IPS DF 4.7 (cell line): Measurements from ENCODE around the gene RPEL1.
"Not testable (repeated sequence)": the region's sequence is repeated elsewhere in the genome, so short reads cannot be mapped to it uniquely, and the experiment has no call there.

Experiments used
- DNase-seq: peaks from one replicate; pipeline ENCODE4 v3.0.0-alpha.2; 2013; ENCODE audit warnings: low spot score; ENCODE audit errors: extremely low read depth

RPEL1 gene

DNA sequence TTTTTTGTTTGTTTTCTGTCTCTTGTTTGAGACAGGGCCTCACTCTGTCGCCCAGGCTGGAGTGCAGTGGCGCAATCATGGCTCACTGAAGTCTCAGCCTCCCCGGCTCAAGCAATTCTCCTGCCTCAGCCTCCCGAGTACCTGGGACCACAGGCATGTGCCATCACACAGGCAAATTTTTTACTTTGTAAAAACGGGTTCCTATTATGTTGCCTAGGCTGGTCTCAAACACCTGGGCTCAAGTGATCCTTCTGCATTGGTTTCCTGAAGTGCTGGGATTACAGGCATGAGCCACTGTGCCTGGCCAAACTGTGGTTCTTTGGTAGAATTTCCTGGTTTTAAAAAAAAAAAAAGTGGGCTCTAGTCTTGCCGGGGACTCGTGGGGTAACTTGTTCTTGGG lies at the start of gene RPEL1:
Gene RPEL1, plus strand, starts transcription at position 301 of the 400 bp plus-strand sequence. CDS start 110 bp downstream, outside the sequence.
- not testable (repeated sequence) for DNase-seq

GRCh38 chr10:103196516-103196915 lies 49.2 kb upstream of the RPEL1 start:
- no peak for DNase-seq

- no peak for DNase-seq
Observed at GRCh38 chr10:103197174-103197573, 48.5 kb upstream of the RPEL1 start.

DNA sequence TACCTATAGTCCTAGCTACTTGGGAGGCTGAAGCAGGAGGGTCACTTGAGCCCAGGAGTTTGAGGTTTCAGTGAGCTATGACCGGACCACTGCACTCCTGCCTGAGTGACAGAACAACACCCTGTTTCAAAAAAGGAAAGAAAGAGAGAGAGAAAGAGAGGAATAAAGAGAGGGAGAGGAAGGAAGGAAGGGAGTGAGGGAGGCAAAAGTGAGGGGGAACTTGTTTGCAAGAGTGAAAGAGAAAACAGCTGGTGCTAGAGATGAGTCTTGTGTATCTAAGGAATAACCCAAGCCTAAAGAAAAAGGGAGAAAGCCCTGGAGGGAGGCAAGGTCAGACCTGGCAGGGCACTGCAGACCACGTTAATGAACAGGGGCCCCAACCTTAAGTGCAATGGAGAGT lies 47.8 kb upstream of the RPEL1 start:
- DNase-seq, result no peak

- DNase-seq, result no peak
Observed at GRCh38 chr10:103198648-103199047, 47.0 kb upstream of the RPEL1 start.

DNA sequence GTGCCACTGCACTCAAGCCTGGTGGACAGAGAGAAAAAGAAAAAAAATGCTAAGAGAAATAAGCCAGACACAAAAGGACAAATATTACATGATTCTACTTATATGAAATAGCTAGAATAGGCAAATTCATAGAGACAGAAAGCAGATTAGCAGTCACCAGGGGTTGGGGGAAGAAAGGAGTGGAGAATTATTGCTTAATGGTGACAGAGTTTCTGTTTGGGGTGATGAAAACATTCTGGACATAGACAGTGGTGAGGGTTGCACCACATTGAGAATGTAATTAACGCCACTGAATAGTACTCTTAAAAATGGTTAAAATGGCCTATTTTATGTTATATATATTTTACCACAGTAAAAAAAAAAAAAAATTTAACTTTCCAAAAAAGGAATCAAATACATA lies 46.2 kb upstream of the RPEL1 start:
- no peak for DNase-seq

DNA sequence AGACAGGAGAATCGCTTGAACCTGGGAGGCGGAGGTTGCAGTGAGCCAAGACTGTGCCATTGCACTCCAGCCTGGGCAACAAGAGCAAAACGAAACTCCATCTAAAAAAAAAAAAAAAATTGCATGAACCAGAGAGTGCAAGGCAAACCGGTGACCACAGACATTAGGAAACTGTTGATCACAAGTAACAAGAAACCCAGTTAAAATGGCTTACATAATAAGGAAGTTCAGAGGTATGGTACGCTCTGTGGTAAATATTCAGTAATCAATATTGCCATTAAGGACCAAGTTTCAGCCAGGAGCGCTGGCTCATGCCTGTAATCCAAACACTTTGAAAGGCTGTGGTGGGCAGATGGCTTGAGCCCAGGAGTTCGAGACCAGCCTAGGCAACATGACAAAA lies 43.4 kb upstream of the RPEL1 start:
- no peak for DNase-seq

GRCh38 chr10:103203466-103203865 lies 42.2 kb upstream of the RPEL1 start:
- no peak for DNase-seq

GRCh38 chr10:103204353-103205255 lies 41.1 kb upstream of the RPEL1 start:
- DNase-seq, result peak; percentile 89

GRCh38 chr10:103205401-103205800 lies 40.3 kb upstream of the RPEL1 start:
- DNase-seq, result not testable (repeated sequence)

DNA sequence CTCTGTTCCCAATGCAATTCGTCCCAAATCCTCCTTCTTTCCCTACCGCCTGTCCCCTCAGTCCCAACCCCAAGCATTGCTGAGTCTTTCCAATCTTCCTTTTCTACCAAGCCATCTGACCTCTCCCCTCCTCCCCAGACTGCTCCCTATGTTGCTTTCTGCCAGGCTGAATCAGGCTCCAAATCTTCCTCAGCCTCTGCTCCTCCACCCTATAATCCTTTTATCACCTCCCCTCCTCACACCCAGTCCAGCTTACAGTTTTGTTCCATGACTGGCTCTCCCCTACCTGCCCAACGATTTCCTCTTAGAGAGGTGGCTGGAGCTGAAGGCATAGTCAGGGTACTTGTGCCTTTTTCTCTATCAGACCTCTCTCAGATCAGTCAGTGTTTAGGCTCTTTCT lies 39.0 kb upstream of the RPEL1 start:
- DNase-seq, result not testable (repeated sequence)

GRCh38 chr10:103207141-103207540 lies 38.5 kb upstream of the RPEL1 start:
- no peak for DNase-seq

- not testable (repeated sequence) for DNase-seq
Observed at GRCh38 chr10:103207643-103208042, 38.0 kb upstream of the RPEL1 start.

- not testable (repeated sequence) for DNase-seq
Observed at GRCh38 chr10:103210262-103210661, 35.4 kb upstream of the RPEL1 start.

GRCh38 chr10:103215601-103216000 lies 30.1 kb upstream of the RPEL1 start:
- DNase-seq, result no peak

- DNase-seq, result not testable (repeated sequence)
Observed at GRCh38 chr10:103216362-103216761, 29.3 kb upstream of the RPEL1 start.

- DNase-seq, result no peak
Observed at GRCh38 chr10:103224133-103224532, 21.6 kb upstream of the RPEL1 start.

GRCh38 chr10:103224721-103225120 lies 21.0 kb upstream of the RPEL1 start:
- DNase-seq, result not testable (repeated sequence)

DNA sequence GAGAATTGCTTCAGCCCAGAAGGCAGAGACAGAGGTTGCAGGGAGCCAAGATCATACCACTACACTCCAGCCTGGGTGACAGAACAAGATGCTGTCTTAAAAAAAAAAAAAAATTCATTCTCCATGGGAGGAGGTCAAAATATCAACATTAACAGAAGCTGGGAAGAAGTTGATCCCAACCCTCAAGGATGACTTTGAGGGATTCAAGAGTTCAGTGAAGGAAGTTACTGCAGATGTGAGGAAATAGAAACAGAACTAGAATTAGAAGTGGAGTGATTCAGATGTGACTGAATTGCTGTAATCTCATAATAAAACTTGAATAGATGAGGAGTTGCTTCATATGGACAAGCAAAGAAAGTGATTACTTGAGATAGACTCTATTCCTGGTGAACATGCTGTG lies 19.7 kb upstream of the RPEL1 start:
- no peak for DNase-seq

- DNase-seq, result no peak
Observed at GRCh38 chr10:103227416-103227815, 18.3 kb upstream of the RPEL1 start.

DNA sequence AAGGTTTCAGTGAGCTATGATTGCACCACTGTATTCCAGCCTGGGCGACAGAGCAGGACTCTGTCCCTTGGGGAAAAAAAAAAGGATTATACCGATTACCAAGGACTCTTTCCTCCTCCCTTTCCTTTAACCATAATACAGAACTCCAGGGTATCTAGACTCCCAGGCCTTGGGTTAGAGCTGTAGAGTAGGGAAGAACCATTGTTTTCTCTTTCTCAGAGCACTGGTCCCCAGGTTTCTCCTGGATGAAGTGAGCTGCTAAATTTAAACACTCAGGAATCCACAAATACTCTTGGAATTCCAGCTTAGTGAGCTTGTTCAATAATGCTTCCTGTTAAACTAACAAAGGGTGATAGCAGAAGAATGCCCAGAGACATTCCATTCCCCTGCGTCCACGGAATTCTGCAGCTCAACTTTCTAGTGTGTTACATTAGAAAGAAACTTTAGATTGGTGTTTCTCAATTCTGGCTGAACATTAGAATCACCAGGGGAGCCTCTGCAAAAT lies 14.6 kb upstream of the RPEL1 start:
- DNase-seq, result peak; percentile 87

GRCh38 chr10:103232131-103232673 lies 13.5 kb upstream of the RPEL1 start:
- DNase-seq, result no peak
